Measurements from ENCODE around the gene TAOK1.

The TAOK1 gene

DNA sequence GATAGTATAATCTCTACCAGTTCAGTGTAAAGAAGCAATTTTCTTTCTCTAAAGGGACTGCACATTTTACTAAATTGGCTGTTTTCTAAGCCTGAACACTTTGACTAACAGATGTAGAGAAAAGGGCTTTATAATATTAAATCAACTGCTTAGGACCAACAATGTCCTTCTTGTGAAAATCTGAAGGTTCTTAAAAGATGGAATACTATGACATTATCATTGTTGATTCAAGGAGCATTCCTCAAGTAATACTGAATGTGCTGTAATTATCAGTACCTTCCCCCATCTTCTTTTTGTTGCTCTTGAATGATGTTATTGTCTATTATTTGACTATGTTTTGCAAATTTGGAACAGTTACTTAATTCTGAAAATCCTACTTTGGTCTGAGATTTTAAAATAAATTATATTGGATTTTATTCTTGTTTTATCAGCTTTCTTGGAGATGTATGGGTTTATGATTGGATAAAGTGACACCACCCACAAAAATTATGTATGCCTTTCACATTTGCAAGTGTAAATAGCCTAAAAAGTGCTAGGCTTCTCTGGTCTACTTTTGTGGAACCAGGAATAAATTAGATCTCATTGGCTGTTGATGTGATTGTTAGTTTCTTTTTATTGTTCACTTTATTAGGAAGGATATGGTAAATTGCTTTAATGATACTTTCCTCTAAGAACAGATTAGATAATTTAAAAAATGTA, 53.0 kb downstream of the TAOK1 start:
- CTCF ChIA-PET, result interaction anchor here (0.6 to 0.9 kb wide), 3 partner anchors 16 to 223 kb away, joined by 3 read pairs; no protein-coding TSS in a partner anchor
- TF ChIP-seq GLI2 (tag by site-specific recombination; IDR thresholded peaks at IDR 0.05; ENCODE audit: borderline replicate concordance, low read depth), result no peak
- no peak for TF ChIP-seq ZNF560 (tag by site-specific recombination; IDR thresholded peaks at IDR 0.05; ENCODE audit: borderline replicate concordance)
- no peak for TF ChIP-seq KLF16 (tag by site-specific recombination; IDR thresholded peaks at IDR 0.05)
- no peak for TF ChIP-seq KLF1 (tag by site-specific recombination; IDR thresholded peaks at IDR 0.05)
- TF ChIP-seq ZFP41 (tag by site-specific recombination; IDR thresholded peaks at IDR 0.05; ENCODE audit: borderline replicate concordance), result no peak
- TF ChIP-seq ZNF530 (tag by site-specific recombination; IDR thresholded peaks at IDR 0.05; ENCODE audit: low read depth), result no peak
- no peak for TF ChIP-seq ZNF211 (tag by site-specific recombination; IDR thresholded peaks at IDR 0.05; ENCODE audit: low read depth)
- TF ChIP-seq GLI4 (tag by site-specific recombination; IDR thresholded peaks at IDR 0.05), result no peak
- no peak for TF ChIP-seq ZNF138 (tag by site-specific recombination; IDR thresholded peaks at IDR 0.05; ENCODE audit: borderline replicate concordance)
- TF ChIP-seq ZNF664 (tag by site-specific recombination; IDR thresholded peaks at IDR 0.05), result no peak
- no peak for TF ChIP-seq HOXD13 (CRISPR knock-in tag; IDR thresholded peaks at IDR 0.05; ENCODE audit: borderline replicate concordance)
- no peak for TF ChIP-seq ZNF707 (tag by site-specific recombination; IDR thresholded peaks at IDR 0.05)
- TF ChIP-seq, protein P1, sequence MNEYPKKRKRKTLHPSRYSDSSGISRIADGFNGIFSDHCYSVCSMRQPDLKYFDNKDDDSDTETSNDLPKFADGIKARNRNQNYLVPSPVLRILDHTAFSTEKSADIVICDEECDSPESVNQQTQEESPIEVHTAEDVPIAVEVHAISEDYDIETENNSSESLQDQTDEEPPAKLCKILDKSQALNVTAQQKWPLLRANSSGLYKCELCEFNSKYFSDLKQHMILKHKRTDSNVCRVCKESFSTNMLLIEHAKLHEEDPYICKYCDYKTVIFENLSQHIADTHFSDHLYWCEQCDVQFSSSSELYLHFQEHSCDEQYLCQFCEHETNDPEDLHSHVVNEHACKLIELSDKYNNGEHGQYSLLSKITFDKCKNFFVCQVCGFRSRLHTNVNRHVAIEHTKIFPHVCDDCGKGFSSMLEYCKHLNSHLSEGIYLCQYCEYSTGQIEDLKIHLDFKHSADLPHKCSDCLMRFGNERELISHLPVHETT (tag by site-specific recombination; IDR thresholded peaks at IDR 0.05), result no peak
- TF ChIP-seq ZNF677 (tag by site-specific recombination; IDR thresholded peaks at IDR 0.05), result no peak
- no peak for TF ChIP-seq ZNF623 (tag by site-specific recombination; IDR thresholded peaks at IDR 0.05)
- TF ChIP-seq, protein P2, sequence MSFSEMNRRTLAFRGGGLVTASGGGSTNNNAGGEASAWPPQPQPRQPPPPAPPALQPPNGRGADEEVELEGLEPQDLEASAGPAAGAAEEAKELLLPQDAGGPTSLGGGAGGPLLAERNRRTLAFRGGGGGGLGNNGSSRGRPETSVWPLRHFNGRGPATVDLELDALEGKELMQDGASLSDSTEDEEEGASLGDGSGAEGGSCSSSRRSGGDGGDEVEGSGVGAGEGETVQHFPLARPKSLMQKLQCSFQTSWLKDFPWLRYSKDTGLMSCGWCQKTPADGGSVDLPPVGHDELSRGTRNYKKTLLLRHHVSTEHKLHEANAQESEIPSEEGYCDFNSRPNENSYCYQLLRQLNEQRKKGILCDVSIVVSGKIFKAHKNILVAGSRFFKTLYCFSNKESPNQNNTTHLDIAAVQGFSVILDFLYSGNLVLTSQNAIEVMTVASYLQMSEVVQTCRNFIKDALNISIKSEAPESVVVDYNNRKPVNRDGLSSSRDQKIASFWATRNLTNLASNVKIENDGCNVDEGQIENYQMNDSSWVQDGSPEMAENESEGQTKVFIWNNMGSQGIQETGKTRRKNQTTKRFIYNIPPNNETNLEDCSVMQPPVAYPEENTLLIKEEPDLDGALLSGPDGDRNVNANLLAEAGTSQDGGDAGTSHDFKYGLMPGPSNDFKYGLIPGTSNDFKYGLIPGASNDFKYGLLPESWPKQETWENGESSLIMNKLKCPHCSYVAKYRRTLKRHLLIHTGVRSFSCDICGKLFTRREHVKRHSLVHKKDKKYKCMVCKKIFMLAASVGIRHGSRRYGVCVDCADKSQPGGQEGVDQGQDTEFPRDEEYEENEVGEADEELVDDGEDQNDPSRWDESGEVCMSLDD (tag by site-specific recombination; IDR thresholded peaks at IDR 0.05), result no peak

DNA sequence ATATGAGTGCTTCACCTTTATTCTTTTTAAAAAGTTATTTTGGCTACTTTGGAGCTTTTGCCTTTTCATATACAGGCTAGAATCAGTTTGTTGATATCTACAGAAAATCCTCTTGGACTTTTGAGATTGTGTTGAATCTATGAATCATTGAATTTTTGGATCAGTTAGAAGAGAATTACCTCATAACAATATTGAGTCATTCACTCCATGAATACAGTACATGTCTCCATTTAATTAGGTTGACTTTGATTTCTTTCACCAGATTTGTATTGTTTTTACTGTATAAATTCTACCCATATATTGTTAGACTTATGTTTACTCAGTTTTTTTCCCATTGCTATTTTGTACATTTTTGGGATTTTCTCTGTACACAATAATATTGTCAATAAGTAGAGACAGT, 54.4 kb downstream of the TAOK1 start:
- CTCF ChIA-PET, result interaction anchor here (0.9 to 1.0 kb wide), 2 partner anchors 74 to 92 kb away, joined by 3 read pairs; no protein-coding TSS in a partner anchor

More for the DNA sequence above, 53.0 kb downstream of the TAOK1 start:
- no peak overlapping the region for H3K27ac ChIP-seq (ENCODE audit: extremely low read depth, low read depth, low read length)
- H3K4me3 ChIP-seq (ENCODE audit: low read depth, low read length), result no peak overlapping the region
- POLR2A ChIA-PET, result no interaction called here
- H3K4me1 ChIP-seq (ENCODE audit: control insufficient read depth, insufficient read depth, low read length), result peaks cover 10% of the 10 kb centered on the region
- no peaks in the 10 kb centered on the region for H3K9me3 ChIP-seq (ENCODE audit: control insufficient read depth, insufficient read depth, low read depth, low read length)
- H3K36me3 ChIP-seq (ENCODE audit: control insufficient read depth in 2 of 2, insufficient read depth in 1 of 2, low read length in 2 of 2), result peaks cover 0 to 29% of the 10 kb centered on the region in 2 experiments; a peak in 2 of 3 replicates

More for the DNA sequence above, 54.4 kb downstream of the TAOK1 start:
- Histone ChIP-seq H3K36me3 (ENCODE audit: control insufficient read depth in 2 of 2, insufficient read depth in 1 of 2, low read length in 2 of 2) (peaks cover 0 to 29% of the 10 kb centered on the region in 2 experiments; a peak in 2 of 3 replicates), H3K4me3 (ENCODE audit: low read depth, low read length) (no peak overlapping the region), H3K4me1 (ENCODE audit: control insufficient read depth, insufficient read depth, low read length) (peaks cover 10% of the 10 kb centered on the region), H3K9me3 (ENCODE audit: control insufficient read depth, insufficient read depth, low read depth, low read length) (no peaks in the 10 kb centered on the region), H3K27ac (ENCODE audit: extremely low read depth, low read depth, low read length) (no peak overlapping the region)
- POLR2A ChIA-PET, result no interaction called here
- TF ChIP-seq ZNF514 (tag by site-specific recombination; IDR thresholded peaks at IDR 0.05) (no peak), ZNF184 (tag by site-specific recombination; IDR thresholded peaks at IDR 0.05) (0 out of 2 replicates have a peak, but pooled peaks have one; percentile 15), ZNF658 (tag by site-specific recombination; IDR thresholded peaks at IDR 0.05) (no peak), GFI1B (tag by site-specific recombination; IDR thresholded peaks at IDR 0.05) (peak; percentile 81), ZEB2 (tag by site-specific recombination; IDR thresholded peaks at IDR 0.05) (peak; percentile 55), ZNF629 (tag by site-specific recombination; IDR thresholded peaks at IDR 0.05) (peak; percentile 74), ZBTB17 (tag by site-specific recombination; IDR thresholded peaks at IDR 0.05) (peak; percentile 24; the same call in 1 of the 2 replicates), ZNF221 (tag by site-specific recombination; IDR thresholded peaks at IDR 0.05; ENCODE audit: borderline replicate concordance) (no peak), ZNF792 (tag by site-specific recombination; IDR thresholded peaks at IDR 0.05) (no peak), ZFP37 (tag by site-specific recombination; IDR thresholded peaks at IDR 0.05) (0 out of 2 replicates have a peak, but pooled peaks have one; percentile 19)
- TF ChIP-seq, protein P3, sequence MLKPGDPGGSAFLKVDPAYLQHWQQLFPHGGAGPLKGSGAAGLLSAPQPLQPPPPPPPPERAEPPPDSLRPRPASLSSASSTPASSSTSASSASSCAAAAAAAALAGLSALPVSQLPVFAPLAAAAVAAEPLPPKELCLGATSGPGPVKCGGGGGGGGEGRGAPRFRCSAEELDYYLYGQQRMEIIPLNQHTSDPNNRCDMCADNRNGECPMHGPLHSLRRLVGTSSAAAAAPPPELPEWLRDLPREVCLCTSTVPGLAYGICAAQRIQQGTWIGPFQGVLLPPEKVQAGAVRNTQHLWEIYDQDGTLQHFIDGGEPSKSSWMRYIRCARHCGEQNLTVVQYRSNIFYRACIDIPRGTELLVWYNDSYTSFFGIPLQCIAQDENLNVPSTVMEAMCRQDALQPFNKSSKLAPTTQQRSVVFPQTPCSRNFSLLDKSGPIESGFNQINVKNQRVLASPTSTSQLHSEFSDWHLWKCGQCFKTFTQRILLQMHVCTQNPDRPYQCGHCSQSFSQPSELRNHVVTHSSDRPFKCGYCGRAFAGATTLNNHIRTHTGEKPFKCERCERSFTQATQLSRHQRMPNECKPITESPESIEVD (tag by site-specific recombination; IDR thresholded peaks at IDR 0.05), result peak; percentile 29

Data from HEK293 (cell line).